ENCODE measurements around the gene BRCC3.

DNA sequence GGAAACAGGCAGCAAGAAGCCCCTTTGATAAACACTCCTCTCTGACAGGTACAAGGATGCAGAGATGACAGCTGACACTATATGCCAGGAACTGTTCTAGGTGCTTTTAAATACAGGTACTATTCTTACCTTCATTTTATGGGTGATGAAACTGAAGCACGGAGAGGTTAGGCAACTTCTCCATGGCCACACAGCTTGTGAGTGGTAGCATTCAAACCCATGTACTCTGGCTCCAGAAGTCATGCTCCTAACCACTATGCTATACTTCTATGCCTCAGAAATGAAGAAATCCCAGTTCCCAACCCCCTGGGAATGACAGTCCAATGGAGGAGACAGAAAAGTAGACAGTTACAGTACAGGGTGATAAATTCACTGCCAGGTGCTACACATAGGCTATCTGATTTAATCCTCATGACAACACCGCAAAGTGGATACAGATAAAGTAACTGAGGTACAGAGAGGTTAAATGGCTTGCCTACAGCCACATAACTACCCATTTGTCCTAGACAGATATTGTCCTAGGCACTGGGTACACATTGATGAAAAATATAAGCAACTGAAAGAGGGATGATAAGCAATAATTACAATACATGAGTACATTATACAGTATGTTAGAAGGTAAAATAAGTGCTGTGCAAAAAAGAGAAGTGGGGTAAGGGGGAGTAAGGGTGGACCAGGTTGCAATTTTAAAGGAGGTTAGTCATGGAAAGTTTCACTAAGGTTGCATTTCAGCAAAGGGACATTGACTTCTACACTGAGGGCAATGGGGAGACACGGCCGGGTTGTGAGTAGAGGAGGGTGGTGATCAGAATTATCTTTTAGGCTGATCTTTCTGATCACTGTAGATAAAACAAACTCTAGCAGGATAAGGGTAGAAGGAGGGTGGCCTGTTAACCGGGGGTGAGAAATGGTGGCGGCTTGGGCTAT is 47.1 kb upstream of the BRCC3 start:
- TF ChIP-seq, protein P1, sequence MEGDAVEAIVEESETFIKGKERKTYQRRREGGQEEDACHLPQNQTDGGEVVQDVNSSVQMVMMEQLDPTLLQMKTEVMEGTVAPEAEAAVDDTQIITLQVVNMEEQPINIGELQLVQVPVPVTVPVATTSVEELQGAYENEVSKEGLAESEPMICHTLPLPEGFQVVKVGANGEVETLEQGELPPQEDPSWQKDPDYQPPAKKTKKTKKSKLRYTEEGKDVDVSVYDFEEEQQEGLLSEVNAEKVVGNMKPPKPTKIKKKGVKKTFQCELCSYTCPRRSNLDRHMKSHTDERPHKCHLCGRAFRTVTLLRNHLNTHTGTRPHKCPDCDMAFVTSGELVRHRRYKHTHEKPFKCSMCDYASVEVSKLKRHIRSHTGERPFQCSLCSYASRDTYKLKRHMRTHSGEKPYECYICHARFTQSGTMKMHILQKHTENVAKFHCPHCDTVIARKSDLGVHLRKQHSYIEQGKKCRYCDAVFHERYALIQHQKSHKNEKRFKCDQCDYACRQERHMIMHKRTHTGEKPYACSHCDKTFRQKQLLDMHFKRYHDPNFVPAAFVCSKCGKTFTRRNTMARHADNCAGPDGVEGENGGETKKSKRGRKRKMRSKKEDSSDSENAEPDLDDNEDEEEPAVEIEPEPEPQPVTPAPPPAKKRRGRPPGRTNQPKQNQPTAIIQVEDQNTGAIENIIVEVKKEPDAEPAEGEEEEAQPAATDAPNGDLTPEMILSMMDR (IDR thresholded peaks at IDR 0.05): no peak
- TF ChIP-seq POLR2A (IDR thresholded peaks at IDR 0.05): no peak

All from esophagus squamous epithelium (tissue), 4 donors.